ENCODE data around the gene SNX27.
"Not testable (repeated sequence)": the region's sequence is repeated elsewhere in the genome, so short reads cannot be mapped to it uniquely, and the experiment has no call there.

Gene SNX27

GRCh38 chr1:151723726-151724370, 112.0 kb downstream of the SNX27 start:
- no peak for DNase-seq

GRCh38 chr1:151728151-151729054, 116.6 kb downstream of the SNX27 start:
- DNase-seq, result no peak

GRCh38 chr1:151729157-151729965, 117.5 kb downstream of the SNX27 start:
- no peak for DNase-seq

- no peak for DNase-seq
Measured at GRCh38 chr1:151729966-151730291, 118.1 kb downstream of the SNX27 start.

GRCh38 chr1:151733126-151733525, 121.3 kb downstream of the SNX27 start:
- DNase-seq, result no peak

- not testable (repeated sequence) for DNase-seq
Measured at GRCh38 chr1:151733995-151734394, 122.1 kb downstream of the SNX27 start.

- DNase-seq, result no peak
Measured at GRCh38 chr1:151737026-151737425, 125.2 kb downstream of the SNX27 start.

GRCh38 chr1:151737479-151737878, 125.6 kb downstream of the SNX27 start:
- no peak for DNase-seq

- DNase-seq, result no peak
Measured at GRCh38 chr1:151739590-151740355, 127.9 kb downstream of the SNX27 start.

GRCh38 chr1:151741516-151741915, 129.7 kb downstream of the SNX27 start:
- DNase-seq, result no peak
